OCI-LY1 (cell line): ENCODE data around the gene IL6R.

Source experiments
- EZH2 ChIP-seq: fragments of 200-600 bp; sonication (generic), shearing (Covaris generic); IDR thresholded peaks from 2 replicates; pipeline ENCODE4 v1.8.0; 2017; ENCODE audit warnings: borderline replicate concordance, mixed run types, mild to moderate bottlenecking, antibody characterized with exemption, low read length, moderate library complexity, mixed read lengths
- TF ChIP-seq, protein P1 (sequence below): fragments of 200-600 bp; sonication (generic), shearing (Covaris generic); IDR thresholded peaks from 2 replicates; pipeline ENCODE4 v1.5.1; 2017; ENCODE audit warnings: mild to moderate bottlenecking, antibody characterized with exemption, low read length, moderate library complexity, mixed read lengths

- TF ChIP-seq, protein P1, sequence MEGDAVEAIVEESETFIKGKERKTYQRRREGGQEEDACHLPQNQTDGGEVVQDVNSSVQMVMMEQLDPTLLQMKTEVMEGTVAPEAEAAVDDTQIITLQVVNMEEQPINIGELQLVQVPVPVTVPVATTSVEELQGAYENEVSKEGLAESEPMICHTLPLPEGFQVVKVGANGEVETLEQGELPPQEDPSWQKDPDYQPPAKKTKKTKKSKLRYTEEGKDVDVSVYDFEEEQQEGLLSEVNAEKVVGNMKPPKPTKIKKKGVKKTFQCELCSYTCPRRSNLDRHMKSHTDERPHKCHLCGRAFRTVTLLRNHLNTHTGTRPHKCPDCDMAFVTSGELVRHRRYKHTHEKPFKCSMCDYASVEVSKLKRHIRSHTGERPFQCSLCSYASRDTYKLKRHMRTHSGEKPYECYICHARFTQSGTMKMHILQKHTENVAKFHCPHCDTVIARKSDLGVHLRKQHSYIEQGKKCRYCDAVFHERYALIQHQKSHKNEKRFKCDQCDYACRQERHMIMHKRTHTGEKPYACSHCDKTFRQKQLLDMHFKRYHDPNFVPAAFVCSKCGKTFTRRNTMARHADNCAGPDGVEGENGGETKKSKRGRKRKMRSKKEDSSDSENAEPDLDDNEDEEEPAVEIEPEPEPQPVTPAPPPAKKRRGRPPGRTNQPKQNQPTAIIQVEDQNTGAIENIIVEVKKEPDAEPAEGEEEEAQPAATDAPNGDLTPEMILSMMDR: no peak
- TF ChIP-seq EZH2: no peak
These were observed 24.9 kb downstream of the IL6R start for GRCh38 chr1:154429841-154430611.
